HEK293T (cell line): ENCODE results near the gene RAE1.

ENCODE experiments used
- ARNT ChIP-seq: fragments of 450-650 bp; IDR thresholded peaks from 2 replicates; pipeline ENCODE4 v1.6.1; 2017; ENCODE audit warnings: mild to moderate bottlenecking
- ELF4 ChIP-seq: fragments of 450-650 bp; IDR thresholded peaks from 2 replicates; pipeline ENCODE4 v1.6.1; 2017; ENCODE audit warnings: antibody characterized with exemption
- PKNOX1 ChIP-seq: fragments of 450-650 bp; IDR thresholded peaks from 2 replicates; pipeline ENCODE4 v1.6.1; 2016
- SP1 ChIP-seq: fragments of 450-650 bp; IDR thresholded peaks from 2 replicates; pipeline ENCODE4 v1.6.1; 2017
- TARDBP ChIP-seq: fragments of 450-650 bp; IDR thresholded peaks from 2 replicates; pipeline ENCODE4 v1.6.1; 2016

- no peak for TF ChIP-seq ELF4
- no peak for TF ChIP-seq PKNOX1
- TF ChIP-seq TARDBP: no peak
- TF ChIP-seq ARNT: no peak
- TF ChIP-seq SP1: no peak
These were observed 58.2 kb downstream of the RAE1 start for GRCh38 chr20:57409316-57409671.
